ENCODE results near the gene PPFIA3. TPM values are rescaled to one million over a fixed set of nuclear protein-coding genes. Genes with fewer than 3 reads are reported as not detected.
"Not testable (repeated sequence)": the region's sequence is repeated elsewhere in the genome, so short reads cannot be mapped to it uniquely, and the experiment has no call there.

Gene PPFIA3
- total RNA-seq, result 10 to 100 TPM in 1 of 2 donors, 1 to 10 TPM in 1; 7.0 to 11.3 TPM

DNA sequence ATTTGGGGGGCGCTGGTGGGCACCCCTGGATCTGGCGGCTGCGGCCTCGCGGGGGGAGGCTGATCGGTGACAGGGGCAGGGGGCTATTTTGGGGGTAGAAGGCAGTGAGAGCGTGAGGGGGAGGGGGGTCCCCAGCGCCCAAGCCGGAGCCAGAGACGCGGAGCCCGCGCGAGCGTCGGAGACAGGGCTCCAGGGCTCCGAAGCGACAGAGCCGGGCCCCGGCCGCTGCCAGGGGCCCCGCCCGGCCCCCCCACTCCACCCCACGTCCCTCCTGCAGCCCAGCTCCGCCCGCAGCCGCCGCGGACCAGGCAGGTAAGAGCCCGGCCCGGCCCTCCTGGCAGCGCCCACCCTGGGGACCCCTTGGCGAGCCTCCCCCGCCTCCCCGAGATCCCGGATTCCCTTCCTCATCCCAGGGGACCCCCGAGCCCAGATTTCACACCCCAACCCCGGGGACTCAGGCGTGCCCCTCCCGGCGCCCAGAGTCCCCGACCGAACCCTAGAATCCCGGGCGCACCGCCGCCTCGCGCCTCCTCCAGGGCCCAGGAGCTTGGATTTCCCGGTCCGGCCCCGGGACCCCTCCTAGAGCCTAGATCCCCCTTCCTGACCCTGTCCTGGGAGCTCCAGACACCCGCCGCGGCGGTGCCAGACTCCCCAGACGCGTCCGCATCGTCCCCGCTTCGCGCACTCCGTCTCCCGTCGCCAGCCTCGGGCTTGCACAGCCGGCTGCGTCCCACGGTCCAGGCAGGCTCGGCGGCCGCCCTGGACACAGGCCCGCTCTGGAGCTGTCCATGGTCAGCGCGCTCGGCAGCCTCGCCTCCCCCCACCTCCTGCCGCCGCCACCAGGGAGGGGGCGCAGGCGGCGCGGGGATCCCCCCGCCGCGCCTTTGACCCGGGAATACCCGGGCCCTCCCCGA, at the start of gene PPFIA3:
PPFIA3 (plus strand) TSS at position 134 of the 914 bp plus-strand sequence. CDS start 8,330 bp downstream, outside the sequence.
- H3K36me3 Mint-ChIP-seq, result no peaks in the 10 kb centered on the region
- ATAC-seq, result no peak

GRCh38 chr19:49070416-49070815, 48.9 kb upstream of the PPFIA3 start:
- ATAC-seq (no peak), DNase-seq (ENCODE audit: low spot score) (no peak)
- Mint-ChIP-seq H3K4me3 (no peak overlapping the region), H3K9me3 (peaks cover 4% of the 10 kb centered on the region), H3K36me3 (peaks cover 13% of the 10 kb centered on the region), H3K27ac (no peak overlapping the region), H3K27me3 (peaks cover 52 to 69% of the 10 kb centered on the region in 2 donors), H3K4me1 (ENCODE audit: low read depth in 2 of 2) (peaks cover 11 to 12% of the 10 kb centered on the region in 2 donors)

More for the DNA sequence above, at the start of gene PPFIA3:
- Mint-ChIP-seq H3K4me3 (peak within 1 kb of the TSS; percentile 91), H3K9me3 (no peaks in the 10 kb centered on the region), H3K27me3 (peaks cover 10 to 11% of the 10 kb centered on the region in 2 donors), H3K27ac (peak within 1 kb of the TSS; percentile 86 to 94), H3K4me1 (ENCODE audit: low read depth in 2 of 2) (peaks cover 22 to 27% of the 10 kb centered on the region in 2 donors)
- peak; percentile 67 for DNase-seq (ENCODE audit: low spot score)

- no peak for DNase-seq (ENCODE audit: low spot score)
- H3K4me3 Mint-ChIP-seq, result no peak overlapping the region
Observed at GRCh38 chr19:49071860-49072547, 47.3 kb upstream of the PPFIA3 start.

DNA sequence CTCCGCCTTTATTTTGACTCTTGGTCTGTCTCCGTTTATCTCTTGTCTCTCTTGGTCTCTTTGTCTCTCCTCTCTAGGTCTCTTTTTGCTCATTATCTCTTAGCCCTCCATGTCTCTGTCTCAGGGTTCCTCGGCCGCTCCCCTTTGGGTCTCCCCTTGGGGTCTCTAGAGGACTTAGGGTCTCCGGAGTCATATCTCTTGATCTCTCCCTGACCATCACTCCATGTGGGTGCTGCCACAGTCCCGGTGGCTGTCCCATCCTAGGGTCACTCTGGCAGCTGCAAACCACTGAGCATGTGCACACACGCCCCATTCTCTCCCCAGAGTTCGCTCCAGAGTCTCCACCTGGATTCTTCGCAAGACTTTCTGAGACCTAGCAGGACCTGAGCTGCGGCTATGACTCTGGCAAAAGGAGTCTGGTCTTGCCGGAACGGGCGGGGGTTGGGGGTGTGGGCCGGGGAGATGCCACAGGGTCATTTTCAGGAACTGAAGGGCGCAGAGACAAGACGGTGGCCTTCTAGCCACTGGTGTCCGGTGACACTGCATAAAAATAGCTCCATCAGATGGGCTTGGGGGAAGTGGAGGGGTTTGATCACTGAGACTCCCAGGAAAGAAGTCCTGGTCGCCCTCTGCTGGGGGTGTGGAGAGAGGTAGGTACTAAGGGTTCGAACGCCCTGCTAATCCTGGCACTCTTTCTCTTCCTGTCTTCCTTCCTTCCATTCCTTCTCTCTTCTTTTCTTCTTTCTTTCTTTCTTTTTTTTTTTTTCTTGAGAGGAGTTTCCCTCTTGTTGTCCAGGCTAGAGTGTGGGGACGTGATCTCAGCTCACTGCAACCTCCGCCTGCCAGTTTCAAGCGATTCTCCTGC, 45.6 kb upstream of the PPFIA3 start:
- DNase-seq (ENCODE audit: low spot score), result no peak
- Mint-ChIP-seq H3K27me3 (peaks cover 36 to 41% of the 10 kb centered on the region in 2 donors), H3K4me1 (ENCODE audit: low read depth in 2 of 2) (peaks cover 9 to 11% of the 10 kb centered on the region in 2 donors), H3K27ac (no peak overlapping the region), H3K9me3 (peaks cover 4% of the 10 kb centered on the region), H3K4me3 (peak overlapping the region; percentile 57), H3K36me3 (peaks cover 13% of the 10 kb centered on the region)
- ATAC-seq, result no peak

More at GRCh38 chr19:49071860-49072547, 47.3 kb upstream of the PPFIA3 start:
- peaks cover 9 to 11% of the 10 kb centered on the region in 2 donors for H3K4me1 Mint-ChIP-seq (ENCODE audit: low read depth in 2 of 2)
- H3K9me3 Mint-ChIP-seq, result peaks cover 4% of the 10 kb centered on the region
- H3K27ac Mint-ChIP-seq, result no peak overlapping the region
- H3K36me3 Mint-ChIP-seq, result peaks cover 13% of the 10 kb centered on the region
- ATAC-seq, result peak in 1 of 2 donors; percentile 54
- peaks cover 45 to 53% of the 10 kb centered on the region in 2 donors for H3K27me3 Mint-ChIP-seq

DNA sequence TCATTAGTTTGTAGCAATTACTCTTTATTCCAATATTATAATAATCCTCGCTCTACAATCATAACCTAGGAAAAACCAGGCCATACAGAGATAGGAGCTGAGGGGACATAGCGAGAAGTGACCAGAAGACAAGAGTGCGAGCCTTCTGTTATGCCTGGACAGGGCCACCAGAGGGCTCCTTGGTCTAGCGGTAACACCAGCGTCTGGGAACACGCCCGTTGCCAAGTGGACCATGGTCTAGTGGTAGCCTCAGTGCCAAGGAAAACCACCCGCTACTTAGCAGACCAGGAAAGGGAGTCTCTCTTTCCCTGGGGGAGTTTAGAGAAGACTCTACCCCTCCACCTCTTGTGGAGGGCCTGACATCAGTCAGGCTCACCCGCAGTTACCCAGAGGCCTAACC, 44.5 kb upstream of the PPFIA3 start:
- H3K9me3 Mint-ChIP-seq; H3K27ac Mint-ChIP-seq; ATAC-seq; DNase-seq (ENCODE audit: low spot score); H3K4me3 Mint-ChIP-seq: not testable (repeated sequence)
- peaks cover 13% of the 10 kb centered on the region for H3K36me3 Mint-ChIP-seq
- peaks cover 27 to 30% of the 10 kb centered on the region in 2 donors for H3K27me3 Mint-ChIP-seq
- H3K4me1 Mint-ChIP-seq (ENCODE audit: low read depth in 2 of 2), result peaks cover 9 to 11% of the 10 kb centered on the region in 2 donors

GRCh38 chr19:49080392-49080791, 39.0 kb upstream of the PPFIA3 start:
- DNase-seq (ENCODE audit: low spot score) (no peak), ATAC-seq (no peak)
- Mint-ChIP-seq H3K36me3 (no peaks in the 10 kb centered on the region), H3K4me3 (no peak overlapping the region), H3K4me1 (ENCODE audit: low read depth in 2 of 2) (peaks cover 7 to 8% of the 10 kb centered on the region in 2 donors), H3K27ac (no peak overlapping the region), H3K9me3 (no peaks in the 10 kb centered on the region), H3K27me3 (peaks cover 0 to 4% of the 10 kb centered on the region in 2 donors)

DNA sequence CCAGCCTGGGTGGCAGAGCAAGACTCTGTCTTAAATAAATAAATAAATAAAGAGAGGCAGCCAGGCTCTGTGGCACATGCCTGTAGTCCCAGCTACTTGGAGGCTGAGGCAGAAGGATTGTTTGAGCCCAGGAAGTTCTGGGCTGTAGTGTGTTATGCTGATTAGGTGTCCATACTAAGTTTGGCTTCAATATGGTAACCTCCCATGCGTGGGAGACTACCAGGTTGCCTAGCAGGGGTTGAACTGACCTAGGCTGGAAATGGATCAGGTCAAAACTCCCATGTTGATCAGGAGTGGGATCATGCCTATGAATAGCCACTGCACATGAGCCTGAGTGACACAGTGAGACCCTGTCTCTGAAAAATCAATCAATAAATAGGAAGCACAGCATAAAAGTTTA, 38.1 kb upstream of the PPFIA3 start:
- no peak for ATAC-seq
- DNase-seq (ENCODE audit: low spot score), result no peak
- peaks cover 6% of the 10 kb centered on the region for H3K36me3 Mint-ChIP-seq
- peaks cover 13 to 15% of the 10 kb centered on the region in 2 donors for H3K4me1 Mint-ChIP-seq (ENCODE audit: low read depth in 2 of 2)
- H3K4me3 Mint-ChIP-seq, result no peak overlapping the region
- no peaks in the 10 kb centered on the region for H3K9me3 Mint-ChIP-seq
- H3K27me3 Mint-ChIP-seq, result no peaks in the 10 kb centered on the region
- no peak overlapping the region for H3K27ac Mint-ChIP-seq

DNA sequence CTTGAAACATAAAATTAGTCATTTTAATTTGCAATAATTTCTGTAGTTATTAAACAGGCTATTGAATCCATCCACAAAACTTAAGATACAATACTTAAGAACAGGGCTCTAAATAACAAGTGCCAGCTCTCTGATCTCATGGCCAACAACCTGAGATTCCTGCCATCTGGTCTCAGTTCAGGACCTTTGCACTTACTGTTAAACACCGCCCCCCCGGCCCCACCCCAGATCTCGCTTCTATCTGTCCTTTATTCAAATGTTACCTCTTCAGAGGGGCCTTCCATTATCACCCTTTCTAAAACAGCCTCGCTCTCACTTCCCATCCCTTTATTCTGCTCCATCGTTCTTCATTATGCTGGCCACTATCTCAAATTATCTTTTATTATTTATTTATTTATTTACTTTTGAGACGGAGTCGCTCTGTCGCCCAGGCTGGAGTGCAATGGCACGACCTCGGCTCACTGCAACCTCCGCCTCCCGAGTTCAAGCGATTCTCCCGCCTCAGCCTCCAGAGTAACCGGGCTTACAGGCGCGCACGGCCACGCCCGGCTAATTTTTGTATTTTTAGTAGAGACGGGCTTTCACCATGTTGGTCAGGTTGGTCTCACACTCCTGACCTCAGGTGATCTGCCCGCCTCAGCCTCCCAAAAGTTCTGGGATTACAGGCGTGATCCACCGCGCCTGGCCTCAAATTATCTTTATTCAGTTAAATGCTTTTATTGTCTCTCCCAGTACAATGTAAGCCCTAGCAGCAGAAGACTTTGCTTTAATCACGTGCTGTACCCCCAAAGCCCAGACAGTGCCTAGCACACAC, 34.9 kb upstream of the PPFIA3 start:
- Mint-ChIP-seq H3K36me3 (peaks cover 17% of the 10 kb centered on the region), H3K4me1 (ENCODE audit: low read depth in 2 of 2) (peaks cover 25% of the 10 kb centered on the region in 2 donors), H3K4me3 (peak overlapping the region; percentile 100), H3K9me3 (no peaks in the 10 kb centered on the region), H3K27me3 (no peaks in the 10 kb centered on the region), H3K27ac (peak overlapping the region; percentile 88 to 97)
- no peak for ATAC-seq
- DNase-seq (ENCODE audit: low spot score), result no peak

DNA sequence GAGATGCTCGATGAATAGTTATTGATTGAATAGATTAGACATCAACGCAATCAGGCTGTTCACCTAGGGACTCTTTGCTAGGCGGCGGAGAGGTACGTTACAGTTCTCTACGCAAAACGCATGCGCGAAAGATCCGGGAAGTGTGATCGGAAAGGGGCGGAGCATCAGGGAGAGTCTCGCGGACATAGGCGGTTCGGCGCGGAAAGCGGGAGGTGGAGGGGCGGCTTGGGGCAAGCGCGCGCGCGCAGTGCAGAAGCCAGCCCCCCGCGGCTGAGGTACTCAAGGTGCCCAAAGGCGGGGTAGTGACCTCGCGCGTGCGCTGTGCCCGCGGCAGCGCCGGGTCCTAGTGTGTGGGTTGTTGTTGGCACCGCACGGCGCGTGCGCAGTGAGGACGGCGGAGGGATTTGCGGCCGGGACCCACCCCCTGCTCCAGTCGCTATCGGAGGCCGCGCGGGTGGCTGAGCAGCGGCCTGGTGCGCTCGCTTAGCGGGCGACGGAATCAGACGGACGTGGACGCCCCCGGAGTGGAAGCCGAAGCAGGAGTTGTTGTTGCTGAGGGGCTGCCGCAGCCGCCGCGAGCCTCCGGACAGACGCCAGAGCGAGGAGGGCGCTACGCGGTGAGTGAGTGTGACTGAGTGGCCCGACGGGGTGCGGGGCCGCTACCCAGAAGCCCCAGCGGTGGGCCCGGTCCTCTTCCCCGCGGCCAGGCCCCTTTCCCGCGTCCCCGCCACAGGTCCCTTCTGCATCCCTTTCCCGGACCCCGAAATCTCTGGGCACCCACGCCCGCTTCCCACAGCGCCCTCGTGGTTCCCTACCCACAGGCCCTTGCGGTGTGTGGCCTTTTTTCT, 34.1 kb upstream of the PPFIA3 start, which contains the start of gene SNRNP70:
SNRNP70 (plus strand) TSS at position 432 of the 848 bp plus-strand sequence. CDS start 964 bp downstream, outside the sequence.
- no peaks in the 10 kb centered on the region for H3K9me3 Mint-ChIP-seq
- no peaks in the 10 kb centered on the region for H3K27me3 Mint-ChIP-seq
- peak within 1 kb of the TSS; percentile 100 for H3K4me3 Mint-ChIP-seq
- peak; percentile 100 for DNase-seq (ENCODE audit: low spot score)
- ATAC-seq, result peak; percentile 97 to 98
- H3K36me3 Mint-ChIP-seq, result peaks cover 17% of the 10 kb centered on the region
- peak within 1 kb of the TSS; percentile 88 to 97 for H3K27ac Mint-ChIP-seq
- H3K4me1 Mint-ChIP-seq (ENCODE audit: low read depth in 2 of 2), result peaks cover 27% of the 10 kb centered on the region in 2 donors

- H3K9me3 Mint-ChIP-seq, result no peaks in the 10 kb centered on the region
- peaks cover 32 to 33% of the 10 kb centered on the region in 2 donors for H3K4me1 Mint-ChIP-seq (ENCODE audit: low read depth in 2 of 2)
- ATAC-seq (no peak), DNase-seq (ENCODE audit: low spot score) (no peak)
- H3K4me3 Mint-ChIP-seq, result peak overlapping the region; percentile 100
- H3K27ac Mint-ChIP-seq, result peak overlapping the region; percentile 88 to 97
- peaks cover 17% of the 10 kb centered on the region for H3K36me3 Mint-ChIP-seq
- no peaks in the 10 kb centered on the region for H3K27me3 Mint-ChIP-seq
Observed at GRCh38 chr19:49085868-49086232, 33.5 kb upstream of the PPFIA3 start.

DNA sequence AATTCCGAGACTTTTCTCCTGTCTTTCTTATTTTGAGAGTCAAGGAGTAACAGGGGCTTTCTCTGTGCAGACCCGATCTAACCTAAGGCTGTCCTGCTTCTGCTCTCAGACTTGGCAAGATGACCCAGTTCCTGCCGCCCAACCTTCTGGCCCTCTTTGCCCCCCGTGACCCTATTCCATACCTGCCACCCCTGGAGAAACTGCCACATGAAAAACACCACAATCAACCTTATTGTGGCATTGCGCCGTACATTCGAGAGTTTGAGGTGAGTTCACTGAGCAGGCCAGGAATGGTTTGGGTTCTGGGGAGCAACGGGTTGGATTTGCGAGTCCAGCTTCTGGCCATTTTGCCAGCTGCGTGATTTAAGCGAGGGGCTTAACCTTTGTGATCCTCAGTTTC, 33.0 kb upstream of the PPFIA3 start:
- Mint-ChIP-seq H3K27me3 (no peaks in the 10 kb centered on the region), H3K4me3 (peak overlapping the region; percentile 100), H3K36me3 (peaks cover 18% of the 10 kb centered on the region), H3K4me1 (ENCODE audit: low read depth in 2 of 2) (peaks cover 35 to 38% of the 10 kb centered on the region in 2 donors), H3K9me3 (no peaks in the 10 kb centered on the region), H3K27ac (peak overlapping the region; percentile 88 to 97)
- DNase-seq (ENCODE audit: low spot score), result no peak
- no peak for ATAC-seq
